HG02678 (cell line): ENCODE data around the gene NEIL3.

Experiments
- ATAC-seq: cut with Tn5 transposase; IDR thresholded peaks from one replicate; pipeline ENCODE4 v1.9.1; 2021; ENCODE audit warnings: mild to moderate bottlenecking, moderate library complexity; ENCODE audit not compliant: unreplicated experiment

NEIL3 gene

DNA sequence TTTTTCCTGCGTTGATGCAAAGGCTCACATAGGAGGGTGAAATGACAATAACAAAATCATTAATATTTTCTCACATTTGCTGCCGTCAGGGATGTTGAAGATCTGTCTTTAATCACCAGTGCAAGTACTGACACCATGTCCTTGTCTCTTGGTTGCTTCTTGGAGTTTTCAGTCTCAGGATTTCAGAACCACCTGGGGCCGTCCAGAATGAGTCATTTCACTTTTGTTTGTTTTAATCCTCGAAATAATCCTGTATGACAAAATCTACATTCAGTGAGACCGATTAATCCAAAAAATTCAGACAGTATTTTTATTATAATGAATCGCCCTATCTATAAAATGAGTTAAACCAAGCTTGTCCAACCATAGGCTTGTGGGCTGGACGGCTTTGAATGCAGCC, 47.2 kb downstream of the NEIL3 start:
- no peak for ATAC-seq

DNA sequence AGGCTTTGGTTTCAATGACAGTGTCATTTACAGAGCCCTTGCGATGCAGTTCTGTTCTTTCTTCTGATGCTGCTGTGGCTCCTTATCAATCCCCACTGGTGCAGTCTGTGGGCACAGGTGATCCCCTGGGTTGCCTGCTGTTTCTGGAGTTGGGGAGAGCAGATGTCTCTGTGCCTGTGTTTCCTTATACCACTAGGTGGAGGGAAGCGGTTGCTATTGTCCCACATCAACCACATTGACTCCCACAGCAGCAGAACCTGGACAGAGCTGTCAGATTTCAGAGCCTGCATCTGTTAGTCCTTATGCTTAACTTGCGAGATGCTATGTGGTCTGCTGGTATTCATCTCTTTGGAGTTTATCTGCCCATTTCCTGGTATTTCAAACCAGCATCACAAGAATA, 57.7 kb downstream of the NEIL3 start:
- ATAC-seq, result peak; percentile 55

DNA sequence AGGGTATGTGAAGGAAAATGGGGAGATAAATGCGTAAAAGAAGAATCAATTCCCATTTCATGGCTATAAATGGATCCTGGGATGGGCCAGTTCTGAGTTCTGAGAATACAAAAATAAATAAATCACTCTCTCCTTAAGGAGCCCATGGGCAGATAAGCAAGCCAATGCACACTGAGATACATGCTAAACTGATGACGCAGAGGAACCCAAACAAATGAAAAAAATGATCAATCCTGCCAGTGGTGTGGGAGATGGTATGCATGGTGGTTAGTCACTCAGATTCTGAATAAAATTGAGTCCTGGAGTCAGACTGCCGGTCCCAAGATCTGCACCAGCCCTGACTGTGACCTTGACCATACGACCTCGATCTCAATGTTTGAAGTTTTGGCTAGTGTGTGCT, 59.7 kb downstream of the NEIL3 start:
- ATAC-seq, result no peak

DNA sequence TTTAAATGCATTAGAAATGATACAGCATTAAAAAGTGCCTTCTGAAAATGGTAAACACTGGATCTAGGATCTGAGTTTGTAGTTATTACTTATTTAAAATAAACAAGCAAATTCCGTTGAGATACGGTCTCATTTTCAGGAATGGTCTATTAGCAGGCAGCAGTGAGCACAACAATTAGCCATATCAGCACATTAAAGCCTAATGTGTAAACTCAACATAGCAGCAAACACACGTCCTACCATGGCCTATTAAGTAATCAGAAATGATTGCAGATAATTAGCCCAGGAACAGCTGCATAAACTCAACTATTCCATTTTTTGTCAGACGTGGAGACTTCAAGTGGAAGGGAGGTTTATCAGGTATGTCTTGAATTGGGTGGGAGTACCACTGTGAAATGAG, 61.8 kb downstream of the NEIL3 start:
- no peak for ATAC-seq

DNA sequence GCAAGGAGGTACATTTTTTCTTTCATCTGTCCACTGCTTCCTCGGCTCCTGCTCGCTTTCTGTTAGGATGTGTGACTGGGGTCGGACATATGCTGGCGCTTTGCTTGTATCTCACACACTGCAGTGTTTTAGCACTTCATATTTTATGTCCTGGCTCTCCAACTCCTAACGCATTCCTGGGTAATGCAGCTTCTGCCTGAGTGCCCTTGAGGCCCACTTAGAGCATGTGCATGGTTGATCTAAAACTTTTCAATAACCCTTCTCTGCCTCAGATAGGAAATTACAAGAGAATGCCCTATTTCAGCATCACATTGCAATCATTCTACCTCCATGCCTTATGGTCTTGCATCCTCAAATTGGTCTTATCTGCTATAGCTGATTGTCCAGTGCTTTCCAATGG, 65.3 kb downstream of the NEIL3 start:
- ATAC-seq, result no peak

DNA sequence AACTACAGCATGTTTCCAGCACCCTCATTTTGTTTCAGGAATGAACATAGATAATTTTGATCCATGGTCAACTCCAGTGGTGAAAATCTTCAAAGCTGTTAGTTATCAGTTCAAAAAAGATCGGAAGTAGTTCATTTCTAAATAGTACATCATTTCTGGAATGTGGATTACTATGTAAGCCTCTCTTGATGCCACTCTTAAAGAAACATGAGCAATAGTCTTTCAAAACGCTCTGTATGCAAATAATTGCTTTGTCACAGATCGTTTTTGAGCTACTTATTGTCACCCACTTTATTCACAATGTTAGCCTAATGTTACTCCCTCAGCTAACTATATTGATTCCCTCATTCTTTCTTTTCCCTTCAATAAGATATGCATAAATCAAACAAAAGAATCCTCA, 65.7 kb downstream of the NEIL3 start:
- ATAC-seq, result no peak

DNA sequence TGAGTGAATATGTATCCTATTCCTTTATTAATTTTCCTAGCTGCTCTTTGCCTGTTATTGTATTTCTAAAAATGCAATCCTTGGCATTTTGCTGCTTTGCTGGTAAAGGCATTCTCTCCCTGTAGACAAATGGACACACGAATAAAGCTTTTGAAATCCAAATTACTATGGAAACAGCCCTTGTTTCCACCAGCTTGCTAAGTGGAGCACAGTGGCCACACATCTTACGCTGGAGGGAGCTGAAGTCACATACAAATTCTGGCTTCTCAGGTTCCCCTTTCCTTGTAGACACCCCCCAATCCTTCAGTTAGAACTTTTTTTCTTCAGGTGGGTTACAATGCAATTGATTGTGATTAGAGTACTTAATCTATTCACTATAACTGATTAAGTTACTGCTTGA, 66.3 kb downstream of the NEIL3 start:
- no peak for ATAC-seq

DNA sequence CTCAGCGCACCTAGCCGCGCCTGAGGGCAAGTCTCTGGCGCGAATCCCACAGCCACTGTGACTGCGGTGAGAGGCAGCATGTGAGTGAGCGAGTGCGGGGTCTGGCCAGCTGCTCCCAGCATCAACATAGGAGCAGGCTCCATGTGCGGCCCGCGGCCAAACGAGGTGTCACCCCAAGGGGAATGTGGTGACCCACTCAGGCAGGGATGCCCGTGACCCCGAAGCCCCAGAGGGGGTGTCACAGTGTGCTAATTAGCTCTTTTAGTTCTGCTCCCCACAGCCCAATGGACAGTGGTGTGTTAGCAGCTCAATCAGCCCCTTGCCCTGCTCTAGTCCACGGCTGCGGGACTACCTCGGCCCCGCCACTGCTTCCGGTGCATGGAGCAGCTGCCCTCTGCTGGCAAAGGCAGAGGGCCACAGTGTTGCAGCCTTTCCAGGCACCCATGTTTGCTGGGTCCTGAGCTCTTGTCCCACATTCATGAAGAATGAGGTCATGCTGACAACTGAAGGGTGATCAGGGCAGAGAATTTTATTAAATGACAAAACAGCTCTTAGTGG, 71.1 kb downstream of the NEIL3 start:
- no peak for ATAC-seq

DNA sequence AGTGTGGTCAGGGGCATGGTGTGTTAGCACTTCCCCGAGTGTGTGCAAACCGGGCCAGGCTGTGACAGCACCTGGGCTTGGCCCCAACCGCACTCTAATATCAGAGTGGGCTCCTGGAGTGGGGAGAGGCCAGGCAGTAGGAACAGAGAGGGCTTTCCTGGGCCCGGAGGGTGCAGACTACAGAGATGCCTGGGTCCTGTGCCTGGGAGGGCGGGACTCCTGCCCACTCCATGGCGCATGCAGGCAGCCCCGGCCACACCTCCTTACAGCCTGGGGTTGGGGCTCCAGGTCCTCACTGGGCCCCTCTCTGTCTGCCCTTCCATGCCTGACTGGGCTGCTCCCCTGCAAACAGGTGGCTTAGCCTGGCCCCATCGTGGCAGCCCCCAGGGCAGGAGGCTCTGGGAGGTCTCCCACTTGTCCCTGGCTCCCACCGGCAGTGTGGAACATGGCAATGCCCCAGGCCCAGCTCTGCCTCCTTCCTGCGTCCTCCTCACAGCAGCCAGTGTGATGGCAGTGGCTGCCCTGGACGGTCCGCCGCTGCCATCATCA, 72.2 kb downstream of the NEIL3 start:
- ATAC-seq, result no peak

DNA sequence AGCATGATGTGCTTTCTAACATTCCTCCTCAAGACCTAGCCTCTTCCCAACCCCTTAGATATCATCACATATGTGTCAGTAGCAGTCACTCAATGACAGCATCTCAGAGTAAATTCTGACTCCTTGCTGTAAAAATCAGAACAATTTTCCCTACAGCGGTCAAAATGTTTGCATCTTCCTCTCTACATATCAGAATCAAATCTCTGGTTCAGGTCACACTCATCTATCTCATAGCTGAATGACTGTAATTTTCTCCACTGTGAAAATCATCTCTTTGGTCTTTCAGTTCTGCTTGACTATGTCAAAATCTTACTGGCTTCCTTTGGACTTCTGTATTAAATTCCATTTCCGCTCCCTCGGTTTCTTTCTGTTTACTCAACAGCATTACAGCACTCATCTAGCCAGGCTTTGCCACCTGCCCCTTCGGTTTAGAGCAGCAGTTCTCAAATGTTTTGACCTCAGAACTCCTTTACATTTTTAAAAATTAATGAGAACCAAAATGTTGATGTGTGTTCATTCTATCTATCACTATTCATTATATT, 75.3 kb downstream of the NEIL3 start:
- no peak for ATAC-seq

DNA sequence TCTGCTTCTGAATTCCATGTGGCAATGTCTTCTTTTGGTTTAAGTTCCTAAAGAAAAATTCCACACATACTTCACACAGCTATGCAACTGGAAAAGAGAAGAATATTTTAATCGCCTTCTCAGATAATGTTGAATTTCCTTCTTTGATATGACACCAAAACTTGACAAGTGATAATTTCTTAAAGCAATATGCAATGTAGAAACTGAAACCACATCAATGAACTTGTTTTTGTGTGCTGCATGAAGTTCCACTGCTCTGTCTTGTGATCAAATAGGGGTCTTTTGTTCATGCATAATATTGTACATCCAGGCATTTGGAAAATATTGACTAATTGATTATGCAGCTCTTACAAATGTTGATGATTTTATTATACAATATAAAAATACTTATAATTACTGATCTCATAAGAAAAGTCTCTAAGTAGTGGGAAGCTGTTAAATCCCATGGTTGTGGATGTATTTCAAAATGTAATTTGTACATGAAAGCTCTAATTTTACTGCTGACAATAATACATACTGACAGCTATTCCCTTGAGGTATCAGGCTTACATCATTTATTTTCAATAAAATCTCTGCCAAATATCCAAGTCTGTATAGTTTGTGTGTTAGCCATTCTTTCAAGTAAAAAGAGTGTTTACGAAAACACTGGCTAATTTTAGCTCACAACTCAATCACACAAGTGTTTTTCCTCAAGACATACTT, 76.1 kb downstream of the NEIL3 start:
- no peak for ATAC-seq

DNA sequence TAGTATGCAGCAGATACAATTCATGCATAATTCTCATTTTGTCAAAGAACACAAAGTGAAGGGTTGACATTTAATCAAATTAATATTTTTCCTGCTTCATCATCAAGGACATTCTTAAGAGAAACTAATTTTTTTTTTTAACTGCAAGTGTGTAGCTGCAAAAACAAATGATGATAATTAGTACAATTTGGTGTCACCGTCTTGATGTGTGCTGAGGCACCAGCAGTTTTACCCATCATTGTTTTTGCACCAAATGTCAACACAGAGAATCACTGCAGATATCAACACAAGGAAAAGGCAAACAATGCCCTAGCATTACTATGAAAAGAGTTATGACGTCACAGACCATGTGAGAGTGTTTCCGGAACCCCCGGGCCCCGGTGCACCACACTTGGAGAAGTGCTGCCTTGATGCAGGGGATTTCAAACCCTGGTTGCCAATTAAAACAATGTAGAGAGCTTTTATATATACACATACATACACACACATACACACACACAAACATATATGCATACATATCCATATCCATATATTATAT, 76.7 kb downstream of the NEIL3 start:
- no peak for ATAC-seq

DNA sequence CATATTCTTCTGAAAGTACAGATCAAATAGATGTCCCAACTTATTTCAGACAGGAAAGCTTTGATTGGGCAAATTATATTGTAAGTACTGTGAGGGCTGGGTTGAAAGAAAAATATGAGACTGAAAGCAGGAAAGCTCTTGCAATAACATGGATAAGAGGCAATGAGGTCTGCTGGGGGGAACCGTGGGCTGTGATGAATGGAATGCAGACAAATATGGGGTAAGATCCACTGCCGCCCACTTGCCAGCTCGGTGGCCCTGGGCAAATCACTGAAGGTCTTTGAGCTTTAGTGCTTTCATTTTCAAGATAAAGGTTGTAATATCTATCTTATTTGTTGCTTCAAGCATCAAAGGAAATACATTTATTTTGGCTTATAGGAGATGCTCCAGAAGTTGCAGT, 81.6 kb downstream of the NEIL3 start:
- no peak for ATAC-seq

DNA sequence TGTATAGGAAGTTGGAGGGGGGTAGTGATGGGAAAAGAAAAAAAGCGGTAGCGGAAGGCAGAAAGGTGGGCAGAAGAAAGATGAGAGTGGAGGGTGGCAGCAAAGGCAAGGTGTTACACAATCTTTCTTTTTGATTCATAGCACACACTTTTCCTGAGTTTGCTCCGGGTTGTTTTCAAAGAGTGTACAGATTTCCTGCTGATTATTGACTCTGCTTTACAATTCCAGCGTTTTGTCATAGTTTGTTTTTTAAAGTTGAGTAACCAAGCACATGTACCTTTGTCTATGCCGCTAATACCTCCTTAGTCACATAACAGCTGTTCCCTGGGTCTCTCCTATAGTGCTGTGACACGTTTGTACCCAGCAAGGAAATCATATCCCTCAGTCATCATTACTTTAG, 82.3 kb downstream of the NEIL3 start:
- no peak for ATAC-seq

DNA sequence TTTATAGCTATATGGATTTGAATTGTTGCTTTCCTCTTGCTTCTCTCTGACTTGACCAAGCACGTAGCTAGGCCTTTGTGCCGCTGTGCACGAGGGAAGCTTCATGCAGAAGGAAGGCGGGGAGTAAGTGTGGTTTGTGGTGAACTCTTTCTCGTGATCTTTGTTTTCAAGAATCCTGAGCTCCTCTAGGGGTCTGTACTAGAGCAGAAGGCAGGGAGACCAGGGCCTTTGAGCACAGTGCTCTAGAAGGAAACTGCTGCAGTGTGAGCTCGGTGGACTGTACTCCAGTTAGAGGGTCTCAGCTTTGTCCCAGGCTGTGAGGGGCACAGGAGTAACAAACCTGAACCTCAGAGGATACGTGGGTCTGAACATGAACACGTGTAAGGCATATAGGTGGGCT, 83.6 kb downstream of the NEIL3 start:
- ATAC-seq, result peak; percentile 60

DNA sequence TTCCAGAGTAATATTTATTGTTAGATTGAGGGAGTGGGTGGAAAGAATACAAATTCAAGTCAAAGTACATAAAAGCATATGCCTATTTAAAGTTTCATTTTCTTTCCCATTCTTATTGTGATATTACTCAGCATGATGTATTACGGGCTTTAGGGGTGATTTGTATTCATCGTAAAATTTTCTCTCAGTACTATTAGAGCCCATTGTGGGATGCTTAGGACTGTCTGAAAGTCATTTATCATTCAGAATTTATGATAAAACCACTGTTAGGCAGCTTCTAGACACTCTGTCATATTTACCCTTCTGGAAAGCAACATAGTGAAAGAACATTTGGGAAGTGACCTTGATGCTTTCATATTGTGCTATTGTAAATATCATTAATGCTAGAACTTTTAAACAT, 86.7 kb downstream of the NEIL3 start:
- ATAC-seq, result no peak

DNA sequence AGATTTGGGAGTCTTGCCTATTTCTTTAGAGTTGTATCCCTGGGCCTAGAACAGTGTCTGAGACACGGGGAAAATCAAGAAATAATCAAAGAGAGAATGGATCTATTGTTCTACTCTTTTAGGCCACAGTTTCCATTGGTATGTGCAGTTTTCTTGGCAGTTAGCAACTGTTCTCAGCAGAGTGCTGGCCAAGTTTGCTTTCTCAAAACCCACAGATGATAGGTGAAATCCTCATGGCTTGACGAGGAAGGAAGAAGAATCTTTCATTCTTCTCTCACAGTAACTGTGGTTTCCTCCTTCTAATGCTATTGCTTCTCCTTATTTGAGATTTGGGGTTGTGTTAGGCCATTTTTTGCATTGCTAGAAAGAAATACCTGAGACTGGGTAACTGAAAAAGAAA, 90.4 kb downstream of the NEIL3 start:
- ATAC-seq, result no peak

DNA sequence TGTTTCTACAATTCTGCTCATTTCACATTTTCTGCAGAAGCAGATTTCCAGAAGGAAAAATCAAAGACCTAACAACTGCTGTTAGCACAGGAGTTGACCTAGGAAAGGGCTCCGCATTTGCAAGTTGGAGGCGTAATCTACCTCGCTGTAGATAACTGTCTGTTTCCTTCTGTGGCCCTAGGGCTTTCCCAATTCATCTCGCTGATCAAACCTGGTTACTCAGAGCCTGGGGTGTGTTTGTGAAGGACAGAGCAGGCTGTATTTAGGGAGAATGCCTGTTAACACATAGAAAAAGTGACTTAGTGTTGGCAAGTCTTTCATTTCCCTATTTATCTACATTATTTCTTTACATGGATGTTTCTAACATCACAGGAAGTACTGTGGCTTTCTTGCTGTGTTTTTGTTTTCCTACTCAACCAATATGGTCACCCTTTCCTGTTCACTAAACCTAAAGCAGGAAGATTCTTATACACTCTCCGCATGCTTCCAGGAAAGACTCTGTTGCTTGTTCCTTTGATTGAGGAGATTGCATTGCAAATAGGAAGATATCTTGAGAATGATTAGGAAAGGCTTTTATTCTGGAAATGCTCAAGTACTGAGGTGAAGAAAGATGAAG, 92.1 kb downstream of the NEIL3 start:
- ATAC-seq, result no peak

DNA sequence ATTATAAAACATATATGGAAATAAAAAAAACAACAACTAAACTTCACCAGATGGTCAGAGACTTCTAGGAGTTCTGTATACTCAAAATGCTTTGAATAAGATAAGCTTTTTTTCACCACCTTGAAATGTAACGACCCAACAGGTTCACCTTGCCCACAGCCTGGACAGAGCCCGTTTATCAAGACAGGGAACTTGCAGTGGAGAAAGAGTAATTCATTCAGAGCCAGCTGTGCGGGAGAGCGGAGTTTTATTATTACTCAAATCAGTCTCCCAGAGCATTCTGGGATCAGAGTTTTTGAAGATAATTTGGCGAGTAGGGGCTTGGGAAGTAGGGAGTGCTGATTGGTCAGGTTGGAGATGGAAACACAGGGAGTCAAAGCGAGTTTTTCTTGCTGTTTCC, 94.1 kb downstream of the NEIL3 start:
- ATAC-seq, result no peak

DNA sequence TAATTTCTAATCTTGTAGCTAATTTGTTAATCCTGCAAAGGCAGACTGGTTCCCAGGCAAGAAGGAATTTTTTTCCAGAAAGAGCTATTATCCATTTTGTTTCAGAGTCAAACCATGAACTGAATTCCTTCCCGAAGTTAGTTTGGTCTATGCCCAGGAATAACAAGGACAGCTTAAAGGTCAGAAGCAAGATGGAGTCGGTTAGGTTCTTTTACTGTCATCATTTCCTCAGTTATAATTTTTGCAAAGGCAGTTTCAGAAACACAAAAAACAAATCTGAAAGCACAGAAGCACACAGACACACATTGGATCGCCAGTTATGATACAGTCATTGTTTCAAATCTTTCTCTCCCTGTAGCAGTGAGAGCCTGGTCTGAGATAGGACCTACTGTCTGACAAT, 94.7 kb downstream of the NEIL3 start:
- ATAC-seq, result no peak

DNA sequence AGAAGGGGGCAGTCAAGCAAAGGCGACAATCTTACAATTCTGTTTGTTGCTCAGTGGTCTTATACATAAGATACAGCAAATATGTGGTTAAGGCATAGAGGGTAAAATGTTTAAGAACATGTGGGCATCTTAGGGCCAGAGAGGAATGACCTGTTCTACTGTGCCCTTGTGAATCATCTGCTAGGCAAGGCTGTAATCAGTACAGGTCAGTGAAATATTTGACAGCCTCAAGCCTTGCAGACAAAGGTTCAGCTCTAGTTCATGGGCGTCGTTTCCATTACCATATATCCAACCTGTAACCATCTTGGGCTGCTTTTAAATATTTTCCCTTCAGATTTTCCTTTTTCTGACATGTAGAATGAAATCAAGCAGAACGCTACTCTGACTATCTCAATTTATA, 95.3 kb downstream of the NEIL3 start:
- ATAC-seq, result no peak

DNA sequence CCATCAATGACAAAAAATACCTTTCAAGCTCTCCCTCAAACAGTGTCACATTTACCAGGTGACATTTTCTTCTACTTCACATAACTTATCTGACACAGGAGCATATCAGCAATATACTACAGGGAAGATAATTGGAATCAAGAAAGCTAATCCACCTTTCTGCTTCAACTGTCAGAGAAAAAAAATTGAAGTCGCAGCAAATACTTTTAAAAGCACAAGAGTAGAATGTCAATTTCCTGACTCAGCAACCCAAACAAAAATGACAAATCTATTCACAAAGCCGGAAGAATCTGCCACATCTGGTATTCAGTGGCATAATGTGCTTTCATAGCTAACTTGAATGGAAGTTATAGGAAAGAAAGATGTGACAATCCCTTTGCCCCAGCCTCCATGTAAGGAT, 95.8 kb downstream of the NEIL3 start:
- ATAC-seq, result no peak
